ENCODE measurements around the gene MET. TPM values are rescaled to one million over a fixed set of nuclear protein-coding genes. Genes with fewer than 3 reads are reported as not detected.

MET gene
- total RNA-seq, 2 donors from 2014 or later = 2.5 to 7.3 TPM

DNA sequence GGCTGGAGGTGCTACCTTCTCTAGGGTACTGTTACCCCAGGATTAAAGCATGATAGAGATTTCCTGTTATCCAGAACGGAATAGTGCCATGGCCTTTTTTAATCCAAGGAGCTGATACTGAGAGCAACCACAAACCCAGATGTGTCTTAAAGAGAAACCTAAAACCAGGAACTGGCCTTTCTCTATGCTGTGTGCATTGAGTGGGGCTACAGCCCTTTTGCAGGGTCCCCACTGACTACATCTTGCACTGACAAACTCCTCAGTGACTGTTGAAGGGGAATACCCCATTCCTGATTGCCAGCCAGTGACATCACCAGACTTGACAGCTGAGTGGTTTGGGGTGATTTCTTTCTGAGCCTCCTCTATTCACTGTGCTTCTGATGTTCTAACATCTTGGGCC lies 108.5 kb downstream of the MET start:
- Mint-ChIP-seq H3K4me1 (peaks cover 26% of the 10 kb centered on the region), H3K27me3 (ENCODE audit: insufficient read depth) (peaks cover 36% of the 10 kb centered on the region), H3K4me3 (no peak overlapping the region), H3K9me3 (no peaks in the 10 kb centered on the region), H3K27ac (no peak overlapping the region), H3K36me3 (ENCODE audit: low read depth) (no peaks in the 10 kb centered on the region)
- no peak overlapping the region for H3K4me3 ChIP-seq (ENCODE audit: low read length)
- peaks cover 67% of the 10 kb centered on the region for H3K27me3 ChIP-seq (ENCODE audit: control insufficient read depth, insufficient read depth, low read length, poor library complexity, severe bottlenecking)
- 62 to 67% methylated on average over 1 of the region's 1 CpG for WGBS, 2 experiments (ENCODE audit: insufficient coverage in 1 of 2, insufficient read length in 1 of 2)
- H3K27ac ChIP-seq (ENCODE audit: low read depth, low read length) = no peak overlapping the region
- no peaks in the 10 kb centered on the region for H3K9me3 ChIP-seq (ENCODE audit: control insufficient read depth, low read length)
- no peak overlapping the region for H3K9ac ChIP-seq (ENCODE audit: extremely low read depth, low read length, poor library complexity, severe bottlenecking)
- H3K36me3 ChIP-seq (ENCODE audit: control insufficient read depth, insufficient read depth, low read length) = no peaks in the 10 kb centered on the region
- TF ChIP-seq CTCF (conservative IDR thresholded peaks at IDR 0.05) = no peak
- H3K4me1 ChIP-seq (ENCODE audit: control insufficient read depth, insufficient read depth, low read length) = peaks cover 21% of the 10 kb centered on the region
- no peak for DNase-seq

DNA sequence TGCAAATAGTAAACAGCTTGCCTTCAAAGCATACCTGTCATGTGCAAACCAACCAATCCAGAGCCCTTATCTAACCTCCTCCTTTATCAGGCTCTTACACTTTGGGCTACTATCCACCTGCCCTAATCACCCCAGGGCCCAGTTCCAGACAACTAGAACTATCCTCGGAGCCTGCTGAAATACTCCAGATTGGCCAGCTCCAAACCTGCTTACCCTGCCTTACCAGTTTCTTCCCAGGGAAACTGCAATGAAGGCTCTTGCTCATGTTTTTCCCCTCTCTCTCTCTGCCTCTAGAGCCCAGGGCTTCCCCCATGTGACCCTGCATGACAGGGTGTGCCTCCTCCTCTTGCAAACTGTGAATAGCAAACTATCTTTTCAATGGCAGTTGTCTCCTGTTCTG lies 109.0 kb downstream of the MET start:
- H3K4me3 Mint-ChIP-seq = no peak overlapping the region
- Histone ChIP-seq H3K9ac (ENCODE audit: extremely low read depth, low read length, poor library complexity, severe bottlenecking) (no peak overlapping the region), H3K9me3 (ENCODE audit: control insufficient read depth, low read length) (no peaks in the 10 kb centered on the region), H3K4me3 (ENCODE audit: low read length) (no peak overlapping the region), H3K36me3 (ENCODE audit: control insufficient read depth, insufficient read depth, low read length) (no peaks in the 10 kb centered on the region), H3K27me3 (ENCODE audit: control insufficient read depth, insufficient read depth, low read length, poor library complexity, severe bottlenecking) (peaks cover 72% of the 10 kb centered on the region), H3K4me1 (ENCODE audit: control insufficient read depth, insufficient read depth, low read length) (peaks cover 21% of the 10 kb centered on the region), H3K27ac (ENCODE audit: low read depth, low read length) (no peak overlapping the region)
- 73% methylated on average over 1 of the region's 1 CpG; no CpG with 5 or more reads in 1 of the 2 experiments for WGBS, 2 experiments (ENCODE audit: insufficient coverage in 1 of 2, insufficient read length in 1 of 2)
- TF ChIP-seq CTCF (conservative IDR thresholded peaks at IDR 0.05) = no peak
- peak; percentile 67 for DNase-seq
- H3K27ac Mint-ChIP-seq = no peak overlapping the region
- H3K36me3 Mint-ChIP-seq (ENCODE audit: low read depth) = no peaks in the 10 kb centered on the region
- H3K27me3 Mint-ChIP-seq (ENCODE audit: insufficient read depth) = peaks cover 36% of the 10 kb centered on the region
- peaks cover 26% of the 10 kb centered on the region for H3K4me1 Mint-ChIP-seq
- H3K9me3 Mint-ChIP-seq = no peaks in the 10 kb centered on the region

- no peak for DNase-seq
- Histone ChIP-seq H3K9me3 (ENCODE audit: control insufficient read depth, low read length) (no peaks in the 10 kb centered on the region), H3K9ac (ENCODE audit: extremely low read depth, low read length, poor library complexity, severe bottlenecking) (no peak overlapping the region), H3K27me3 (ENCODE audit: control insufficient read depth, insufficient read depth, low read length, poor library complexity, severe bottlenecking) (peaks cover 72% of the 10 kb centered on the region), H3K4me3 (ENCODE audit: low read length) (no peak overlapping the region), H3K27ac (ENCODE audit: low read depth, low read length) (no peak overlapping the region), H3K36me3 (ENCODE audit: control insufficient read depth, insufficient read depth, low read length) (no peaks in the 10 kb centered on the region), H3K4me1 (ENCODE audit: control insufficient read depth, insufficient read depth, low read length) (peaks cover 21% of the 10 kb centered on the region)
- Mint-ChIP-seq H3K9me3 (no peaks in the 10 kb centered on the region), H3K27me3 (ENCODE audit: insufficient read depth) (peaks cover 33% of the 10 kb centered on the region), H3K27ac (no peak overlapping the region), H3K4me1 (peaks cover 26% of the 10 kb centered on the region), H3K4me3 (no peak overlapping the region), H3K36me3 (ENCODE audit: low read depth) (no peaks in the 10 kb centered on the region)
- no peak for TF ChIP-seq CTCF (conservative IDR thresholded peaks at IDR 0.05)
- WGBS, 2 experiments (ENCODE audit: insufficient coverage in 1 of 2, insufficient read length in 1 of 2) = 86 to 91% methylated on average over 1 to 2 of the region's 2 CpGs
Observed at GRCh38 chr7:116781584-116781983, 109.6 kb downstream of the MET start.
